HepG2 (cell line): ENCODE results near the gene FCHO2. TPM values are rescaled to one million over a fixed set of nuclear protein-coding genes. Genes with fewer than 3 reads are reported as not detected.
A peak's percentile ranks its signal among the peaks of the same experiment; 100 is the strongest.

Experiments used
- ATAC-seq: fragments of 200-7000 bp; cut with Tn5 transposase; 3 replicates; pipeline ENCODE4 v1.9.1; 2020; ENCODE audit warnings: mild to moderate bottlenecking, moderate library complexity
- BruUV-seq: library from RNA; stranded (reverse); fragments of 400-500 nt; replicated peaks from 2 replicates; lab custom pipeline; 2021; lab: Mats Ljungman, UMichigan
- CTCF ChIA-PET: fragments of 300-600 bp; formaldehyde crosslinking; extraction: SDS; loops from one replicate; lab custom pipeline; 2021; ENCODE audit warnings: low total read pairs, inconsistent platforms, low intra/inter-chr PET ratio; lab: Yijun Ruan, JAX
- POLR2A ChIA-PET: fragments of 350-600 bp; sonication (Branson Sonifier 250); formaldehyde crosslinking; loops from one replicate; lab custom pipeline; 2020; ENCODE audit warnings: antibody characterized with exemption, inconsistent platforms; lab: Yijun Ruan, JAX
- DNase-seq: peaks from one replicate; pipeline ENCODE4 v3.0.0-alpha.2; 2015; ENCODE audit warnings: low spot score
- FAIRE-seq: peaks from 3 replicates; lab custom pipeline; 2011; peaks lifted over from hg19 to GRCh38; lab: Jason Lieb, UNC
- H2AFZ ChIP-seq: one replicate; pipeline ENCODE4 v1.6.1; 2011; ENCODE audit warnings: low read length, inconsistent platforms
- H3K27ac ChIP-seq: fragments of 300-600 bp; 3 replicates; pipeline ENCODE4 v1.8.0; 2011; ENCODE audit warnings: mixed run types, mild to moderate bottlenecking, mixed read lengths, low read length, inconsistent platforms; ENCODE audit not compliant: insufficient read depth; ENCODE audit errors: extremely low read length
- H3K27me3 ChIP-seq, 2 experiments: fragments of 200-600 bp in 1 of 2; 2 replicates in 1 of 2; 3 replicates in 1 of 2; pipeline versions ENCODE4 v1.6.0 to v1.8.0; 2011; ENCODE audit warnings: low read length in 2 of 2, mild to moderate bottlenecking in 2 of 2, moderate library complexity in 2 of 2, inconsistent platforms in 1 of 2; ENCODE audit not compliant: insufficient read depth in 2 of 2, control insufficient read depth in 1 of 2
- H3K36me3 ChIP-seq, 2 experiments: fragments of 200-600 bp in 1 of 2; replicated peaks in 1 of 2; 2 replicates in 1 of 2; 3 replicates in 1 of 2; pipeline versions ENCODE4 v1.5.1 to v1.8.0; 2011; ENCODE audit warnings: low read length in 2 of 2, inconsistent platforms in 1 of 2; ENCODE audit not compliant: insufficient read depth in 2 of 2, control insufficient read depth in 1 of 2
- H3K4me1 ChIP-seq: 2 replicates; pipeline ENCODE4 v1.5.1; 2012; ENCODE audit warnings: low read length, inconsistent platforms; ENCODE audit not compliant: insufficient read depth
- H3K4me2 ChIP-seq: 2 replicates; pipeline ENCODE4 v1.6.0; 2011; ENCODE audit warnings: low read depth, low read length, inconsistent platforms
- H3K4me3 ChIP-seq, 3 experiments: fragments of 200-600 bp in 1 of 3; sonication (generic), shearing (Covaris generic) in 1 of 3; replicated peaks in 1 of 3; 2 replicates each; pipeline ENCODE4 v1.5.1; 2011 to 2016; ENCODE audit warnings: low read length in 3 of 3, inconsistent platforms in 2 of 3, low read depth in 2 of 3, mild to moderate bottlenecking in 2 of 3, control low read depth in 1 of 3, mixed read lengths in 1 of 3; ENCODE audit not compliant: insufficient read depth in 1 of 3
- H3K79me2 ChIP-seq: one replicate; pipeline ENCODE4 v1.6.1; 2011; ENCODE audit warnings: low read length, inconsistent platforms; ENCODE audit not compliant: insufficient read depth
- H3K9ac ChIP-seq: 2 replicates; pipeline ENCODE4 v1.6.0; 2011; ENCODE audit warnings: mild to moderate bottlenecking, low read depth, low read length, inconsistent platforms; ENCODE audit not compliant: insufficient read depth
- H3K9me3 ChIP-seq: 2 replicates; pipeline ENCODE4 v1.5.1; 2012; ENCODE audit warnings: mild to moderate bottlenecking, low read length
- H4K20me1 ChIP-seq: 2 replicates; pipeline ENCODE4 v1.6.0; 2011; ENCODE audit warnings: inconsistent platforms, mild to moderate bottlenecking, low read length, moderate library complexity; ENCODE audit not compliant: insufficient read depth
- ETV6 ChIP-seq: sonication (generic); formaldehyde crosslinking; conservative IDR thresholded peaks from 2 replicates; pipeline ENCODE4 v1.4.0; 2020; ENCODE audit warnings: missing genetic modification reagents
- FOXK2 ChIP-seq: fragments of 450-650 bp; IDR thresholded peaks from 2 replicates; pipeline ENCODE4 v1.6.1; 2016
- HMG20B ChIP-seq: conservative IDR thresholded peaks from 2 replicates; pipeline ENCODE4 v1.6.1; 2016; ENCODE audit warnings: missing genetic modification reagents, missing compliant biosample characterization
- PHF8 ChIP-seq: sonication (generic); formaldehyde crosslinking; IDR thresholded peaks from 2 replicates; pipeline ENCODE4 v1.5.0; 2020; ENCODE audit warnings: missing genetic modification reagents
- SATB2 ChIP-seq: sonication (generic); formaldehyde crosslinking; IDR thresholded peaks from 2 replicates; pipeline ENCODE4 v1.5.0; 2020; ENCODE audit warnings: missing genetic modification reagents
- SETDB1 ChIP-seq: sonication (generic); formaldehyde crosslinking; IDR thresholded peaks from 2 replicates; pipeline ENCODE4 v1.5.1; 2020; ENCODE audit warnings: missing genetic modification reagents, mild to moderate bottlenecking, borderline replicate concordance
- SIN3B ChIP-seq: fragments of 150-350 bp; IDR thresholded peaks from 2 replicates; pipeline ENCODE4 v1.6.1; 2014; ENCODE audit warnings: low read length
- SMC3 ChIP-seq: IDR thresholded peaks from 2 replicates; pipeline ENCODE4 v1.6.1; 2011; ENCODE audit warnings: low read length, improper control_type of control experiment
- STAG1 ChIP-seq: sonication (generic); formaldehyde crosslinking; IDR thresholded peaks from 2 replicates; pipeline ENCODE4 v1.4.0; 2020; ENCODE audit warnings: missing genetic modification reagents
- TMF1 ChIP-seq: sonication (generic); formaldehyde crosslinking; IDR thresholded peaks from 2 replicates; pipeline ENCODE4 v1.8.1; 2022; ENCODE audit warnings: low read depth, missing genetic modification reagents
- ZMAT3 ChIP-seq: sonication (generic); formaldehyde crosslinking; conservative IDR thresholded peaks from 2 replicates; pipeline ENCODE4 v1.7.0; 2021; ENCODE audit warnings: missing genetic modification reagents
- ZNF510 ChIP-seq: sonication (generic); formaldehyde crosslinking; IDR thresholded peaks from 2 replicates; pipeline ENCODE4 v1.4.0; 2020; ENCODE audit warnings: low read depth, mild to moderate bottlenecking, missing genetic modification reagents
- ZNF737 ChIP-seq: sonication (generic); formaldehyde crosslinking; IDR thresholded peaks from 2 replicates; pipeline ENCODE4 v1.5.0; 2020; ENCODE audit warnings: missing genetic modification reagents, mild to moderate bottlenecking, borderline replicate concordance
- WGBS: methylation state at CpG from one replicate; pipeline ENCODE4 v1.1.6; 2017; ENCODE audit warnings: low lambda C conversion rate; 5-methylcytosine and 5-hydroxymethylcytosine counted together
- in situ Hi-C: cut with HindIII; loops from 2 replicates; pipeline ENCODE4 v1.10.0; 2017; ENCODE audit warnings: low pct_unique_long_range_greater_than_20kb; ENCODE audit not compliant: extremely low pct_ligation_motif_present
- intact Hi-C: fragments of 100-400 bp; cut with micrococcal nuclease; formaldehyde crosslinking; loops from one replicate; pipeline ENCODE4 v1.10.0; 2022; ENCODE audit not compliant: unreplicated experiment
- polyA plus RNA-seq, 8 experiments: library from polyadenylated mRNA; depleted of rRNA in 3 of 8; stranded (reverse) in 7 of 8; unstranded in 1 of 8; fragments of >200 nt; fragmentation: Illumina TruSeq in 4 of 8; extraction: Trizol in 4 of 8; gene quantifications; 2 replicates each; pipeline versions ENCODE4 v1.2.1 to v1.2.3, GENCODE V29; 2011 to 2016; ENCODE audit warnings: low read depth in 4 of 8, missing spikeins in 1 of 8, mixed read lengths in 1 of 8; ENCODE audit not compliant: insufficient read depth in 1 of 8
- total RNA-seq, 5 experiments: library from RNA; depleted of rRNA; stranded (reverse); fragments of >200 nt; fragmentation: Illumina TruSeq; extraction: Trizol; gene quantifications; 2 replicates each; pipeline ENCODE4 v1.2.3, GENCODE V29; 2016; ENCODE audit warnings: low read depth in 1 of 5
- TF ChIP-seq, protein P1 (sequence below): sonication (generic); formaldehyde crosslinking; IDR thresholded peaks from 2 replicates; pipeline ENCODE4 v1.5.1; 2020; ENCODE audit warnings: missing genetic modification reagents, mild to moderate bottlenecking, borderline replicate concordance
- TF ChIP-seq, protein P2 (sequence below): sonication (generic); formaldehyde crosslinking; IDR thresholded peaks from 2 replicates; pipeline ENCODE4 v1.4.0; 2020; ENCODE audit warnings: missing genetic modification reagents, low read depth, mild to moderate bottlenecking, borderline replicate concordance
- TF ChIP-seq, protein P3 (sequence below): sonication (generic); formaldehyde crosslinking; IDR thresholded peaks from 2 replicates; pipeline ENCODE4 v1.5.0; 2020; ENCODE audit warnings: mild to moderate bottlenecking, missing genetic modification reagents, moderate library complexity
- TF ChIP-seq, protein P4 (sequence below): sonication (generic); formaldehyde crosslinking; IDR thresholded peaks from 2 replicates; pipeline ENCODE4 v1.4.0; 2020; ENCODE audit warnings: mild to moderate bottlenecking, missing genetic modification reagents
- TF ChIP-seq, protein P5 (sequence below): IDR thresholded peaks from 2 replicates; pipeline ENCODE4 v1.6.1; 2016; ENCODE audit warnings: mild to moderate bottlenecking, missing biosample characterization, missing genetic modification reagents

The FCHO2 gene
- total and polyA plus RNA-seq, 2 of the 13 experiments (the other 11 are each of a cell fraction or from before 2014, with no cell fraction given), result 11.6 to 17.3 TPM

DNA sequence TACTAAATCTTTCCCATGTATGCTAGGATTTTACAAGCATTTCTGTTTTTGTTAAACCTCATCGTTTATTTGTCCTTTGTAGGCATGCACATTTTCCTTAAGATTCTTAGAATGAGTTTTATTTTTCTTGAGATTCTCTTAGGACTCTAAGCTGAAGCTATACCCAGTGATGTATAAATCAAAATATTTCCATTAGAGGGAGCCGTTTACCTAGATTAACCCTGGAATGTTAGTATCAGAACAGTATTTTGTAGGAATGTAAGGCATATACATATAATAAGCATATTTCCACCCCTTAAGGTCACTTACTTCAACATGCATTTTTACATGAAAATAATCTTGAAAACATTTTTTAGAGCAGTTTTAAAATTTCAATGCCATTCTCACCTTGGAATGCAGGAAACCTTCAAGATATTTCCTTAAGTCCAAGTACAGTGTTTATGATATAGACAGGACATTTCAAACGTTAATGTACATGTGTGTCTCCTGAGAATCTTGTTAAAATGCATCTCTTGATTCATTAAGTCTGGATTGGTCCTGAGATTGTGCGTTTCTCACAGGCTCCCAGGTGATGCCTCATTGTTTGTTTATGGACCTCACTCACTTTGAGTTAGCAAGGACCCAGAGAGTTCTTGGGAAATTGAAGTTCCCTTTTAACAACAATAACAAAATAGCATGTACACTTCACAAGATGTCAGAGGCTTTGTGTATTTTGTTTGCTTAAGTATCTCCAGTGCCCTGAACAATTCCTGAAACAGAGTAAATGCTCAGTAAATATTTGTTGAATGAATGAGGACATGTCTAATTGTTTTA lies 34.9 kb upstream of the FCHO2 start:
- ChIA-PET POLR2A (no interaction called here), CTCF (no interaction called here)
- DNase-seq (no peak), FAIRE-seq (peak; percentile 12), ATAC-seq (peak; percentile 68)
- Histone ChIP-seq H3K79me2 (no peaks in the 10 kb centered on the region), H3K4me3 (no peak overlapping the region), H3K27ac (no peak overlapping the region), H2AFZ (no peak overlapping the region), H4K20me1 (no peaks in the 10 kb centered on the region), H3K4me1 (no peaks in the 10 kb centered on the region), H3K27me3 (no peaks in the 10 kb centered on the region), H3K36me3 (no peaks in the 10 kb centered on the region), H3K9me3 (no peaks in the 10 kb centered on the region), H3K4me2 (no peak overlapping the region), H3K9ac (no peak overlapping the region)
- no TSS peak for BruUV-seq
- under 1% methylated on average over 4 of the region's 4 CpGs for WGBS
- in situ Hi-C loops, result no loop called here
- intact Hi-C loops, result loop anchor here (5.0 kb wide), 1 partner anchor 281 kb away; no protein-coding TSS in a partner anchor
- TF ChIP-seq ZNF737 (CRISPR knock-in tag) (no peak), STAG1 (CRISPR knock-in tag) (peak; percentile 54), TMF1 (CRISPR knock-in tag) (no peak), ETV6 (CRISPR knock-in tag) (no peak), SIN3B (no peak), FOXK2 (no peak), SETDB1 (CRISPR knock-in tag) (no peak), ZNF510 (CRISPR knock-in tag) (no peak), SMC3 (peak; percentile 17; the same call in 1 of the 2 replicates), ZMAT3 (CRISPR knock-in tag) (no peak), HMG20B (CRISPR knock-in tag) (no peak), PHF8 (CRISPR knock-in tag) (no peak), SATB2 (no peak)
- TF ChIP-seq, protein P1, sequence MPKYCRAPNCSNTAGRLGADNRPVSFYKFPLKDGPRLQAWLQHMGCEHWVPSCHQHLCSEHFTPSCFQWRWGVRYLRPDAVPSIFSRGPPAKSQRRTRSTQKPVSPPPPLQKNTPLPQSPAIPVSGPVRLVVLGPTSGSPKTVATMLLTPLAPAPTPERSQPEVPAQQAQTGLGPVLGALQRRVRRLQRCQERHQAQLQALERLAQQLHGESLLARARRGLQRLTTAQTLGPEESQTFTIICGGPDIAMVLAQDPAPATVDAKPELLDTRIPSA, result no peak
- TF ChIP-seq, protein P2, sequence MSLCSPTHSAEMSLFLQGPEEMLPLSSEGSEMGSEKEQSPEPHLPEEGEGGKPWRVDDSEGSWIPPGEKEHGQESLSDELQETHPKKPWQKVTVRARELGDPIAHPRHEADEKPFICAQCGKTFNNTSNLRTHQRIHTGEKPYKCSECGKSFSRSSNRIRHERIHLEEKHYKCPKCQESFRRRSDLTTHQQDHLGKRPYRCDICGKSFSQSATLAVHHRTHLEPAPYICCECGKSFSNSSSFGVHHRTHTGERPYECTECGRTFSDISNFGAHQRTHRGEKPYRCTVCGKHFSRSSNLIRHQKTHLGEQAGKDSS (CRISPR knock-in tag), result no peak
- TF ChIP-seq, protein P3, sequence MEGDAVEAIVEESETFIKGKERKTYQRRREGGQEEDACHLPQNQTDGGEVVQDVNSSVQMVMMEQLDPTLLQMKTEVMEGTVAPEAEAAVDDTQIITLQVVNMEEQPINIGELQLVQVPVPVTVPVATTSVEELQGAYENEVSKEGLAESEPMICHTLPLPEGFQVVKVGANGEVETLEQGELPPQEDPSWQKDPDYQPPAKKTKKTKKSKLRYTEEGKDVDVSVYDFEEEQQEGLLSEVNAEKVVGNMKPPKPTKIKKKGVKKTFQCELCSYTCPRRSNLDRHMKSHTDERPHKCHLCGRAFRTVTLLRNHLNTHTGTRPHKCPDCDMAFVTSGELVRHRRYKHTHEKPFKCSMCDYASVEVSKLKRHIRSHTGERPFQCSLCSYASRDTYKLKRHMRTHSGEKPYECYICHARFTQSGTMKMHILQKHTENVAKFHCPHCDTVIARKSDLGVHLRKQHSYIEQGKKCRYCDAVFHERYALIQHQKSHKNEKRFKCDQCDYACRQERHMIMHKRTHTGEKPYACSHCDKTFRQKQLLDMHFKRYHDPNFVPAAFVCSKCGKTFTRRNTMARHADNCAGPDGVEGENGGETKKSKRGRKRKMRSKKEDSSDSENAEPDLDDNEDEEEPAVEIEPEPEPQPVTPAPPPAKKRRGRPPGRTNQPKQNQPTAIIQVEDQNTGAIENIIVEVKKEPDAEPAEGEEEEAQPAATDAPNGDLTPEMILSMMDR (CRISPR knock-in tag), result peak; percentile 45
- TF ChIP-seq, protein P4, sequence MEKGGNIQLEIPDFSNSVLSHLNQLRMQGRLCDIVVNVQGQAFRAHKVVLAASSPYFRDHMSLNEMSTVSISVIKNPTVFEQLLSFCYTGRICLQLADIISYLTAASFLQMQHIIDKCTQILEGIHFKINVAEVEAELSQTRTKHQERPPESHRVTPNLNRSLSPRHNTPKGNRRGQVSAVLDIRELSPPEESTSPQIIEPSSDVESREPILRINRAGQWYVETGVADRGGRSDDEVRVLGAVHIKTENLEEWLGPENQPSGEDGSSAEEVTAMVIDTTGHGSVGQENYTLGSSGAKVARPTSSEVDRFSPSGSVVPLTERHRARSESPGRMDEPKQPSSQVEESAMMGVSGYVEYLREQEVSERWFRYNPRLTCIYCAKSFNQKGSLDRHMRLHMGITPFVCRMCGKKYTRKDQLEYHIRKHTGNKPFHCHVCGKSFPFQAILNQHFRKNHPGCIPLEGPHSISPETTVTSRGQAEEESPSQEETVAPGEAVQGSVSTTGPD (CRISPR knock-in tag), result no peak
- TF ChIP-seq, protein P5, sequence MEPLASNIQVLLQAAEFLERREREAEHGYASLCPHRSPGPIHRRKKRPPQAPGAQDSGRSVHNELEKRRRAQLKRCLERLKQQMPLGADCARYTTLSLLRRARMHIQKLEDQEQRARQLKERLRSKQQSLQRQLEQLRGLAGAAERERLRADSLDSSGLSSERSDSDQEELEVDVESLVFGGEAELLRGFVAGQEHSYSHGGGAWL, result no peak
